HG02938 (cell line): ENCODE measurements around the gene MYO16.

ENCODE experiments used
- ATAC-seq: cut with Tn5 transposase; IDR thresholded peaks from one replicate; pipeline ENCODE4 v1.9.1; 2021; ENCODE audit warnings: mild to moderate bottlenecking, moderate library complexity; ENCODE audit not compliant: unreplicated experiment

The MYO16 gene

GRCh38 chr13:108925070-108925469 is 295.7 kb downstream of the MYO16 start:
- ATAC-seq: no peak

- ATAC-seq: no peak
These were observed 297.5 kb downstream of the MYO16 start for GRCh38 chr13:108926862-108927261.

- no peak for ATAC-seq
These were observed 298.2 kb downstream of the MYO16 start for GRCh38 chr13:108927615-108928014.

- ATAC-seq: no peak
These were observed 300.3 kb downstream of the MYO16 start for GRCh38 chr13:108929532-108930206.

- no peak for ATAC-seq
These were observed 302.8 kb downstream of the MYO16 start for GRCh38 chr13:108932196-108932595.

- no peak for ATAC-seq
These were observed 303.6 kb downstream of the MYO16 start for GRCh38 chr13:108933061-108933460.

- ATAC-seq: no peak
These were observed 308.7 kb downstream of the MYO16 start for GRCh38 chr13:108938155-108938554.

- no peak for ATAC-seq
These were observed 310.7 kb downstream of the MYO16 start for GRCh38 chr13:108940121-108940520.

GRCh38 chr13:108943842-108944241 is 314.4 kb downstream of the MYO16 start:
- ATAC-seq: no peak

GRCh38 chr13:108944760-108945159 is 315.3 kb downstream of the MYO16 start:
- ATAC-seq: no peak

- ATAC-seq: no peak
These were observed 318.2 kb downstream of the MYO16 start for GRCh38 chr13:108947551-108948030.

GRCh38 chr13:108948251-108948671 is 318.9 kb downstream of the MYO16 start:
- no peak for ATAC-seq

GRCh38 chr13:108950333-108951010 is 321.1 kb downstream of the MYO16 start:
- no peak for ATAC-seq

GRCh38 chr13:108955741-108956140 is 326.3 kb downstream of the MYO16 start:
- no peak for ATAC-seq

GRCh38 chr13:108957369-108958012 is 328.1 kb downstream of the MYO16 start:
- ATAC-seq: no peak

GRCh38 chr13:108958013-108958376 is 328.6 kb downstream of the MYO16 start:
- no peak for ATAC-seq

GRCh38 chr13:108959234-108959633 is 329.8 kb downstream of the MYO16 start:
- ATAC-seq: no peak

- ATAC-seq: no peak
These were observed 330.6 kb downstream of the MYO16 start for GRCh38 chr13:108960006-108960405.

GRCh38 chr13:108961542-108962125 is 332.2 kb downstream of the MYO16 start:
- peak; percentile 93 for ATAC-seq

GRCh38 chr13:108962654-108963053 is 333.2 kb downstream of the MYO16 start:
- ATAC-seq: no peak

- ATAC-seq: no peak
These were observed 333.9 kb downstream of the MYO16 start for GRCh38 chr13:108963276-108963810.
